Epithelial cell of prostate (primary cell): ENCODE data around the gene ADAM15.

Experiments used
- DNase-seq: peaks from one replicate; pipeline ENCODE4 v3.0.0-alpha.2; 2011; ENCODE audit warnings: low read depth, low spot score
- H3K27ac ChIP-seq: fragments of 450-650 bp; 2 replicates; pipeline ENCODE4 v1.5.1; 2017; ENCODE audit warnings: mild to moderate bottlenecking

The ADAM15 gene

GRCh38 chr1:155011437-155012025, 39.6 kb upstream of the ADAM15 start:
- peak overlapping the region; percentile 46 for H3K27ac ChIP-seq
- no peak for DNase-seq

GRCh38 chr1:155012026-155012546, 39.0 kb upstream of the ADAM15 start:
- H3K27ac ChIP-seq, result peak overlapping the region; percentile 46
- no peak for DNase-seq

- H3K27ac ChIP-seq, result peak overlapping the region; percentile 46
- DNase-seq, result no peak
Observed at GRCh38 chr1:155012776-155013602, 38.1 kb upstream of the ADAM15 start.

GRCh38 chr1:155013632-155014031, 37.5 kb upstream of the ADAM15 start:
- DNase-seq, result no peak
- peak overlapping the region; percentile 46 for H3K27ac ChIP-seq

GRCh38 chr1:155014709-155015508, 36.2 kb upstream of the ADAM15 start:
- DNase-seq, result no peak
- H3K27ac ChIP-seq, result peak overlapping the region; percentile 81

GRCh38 chr1:155015527-155016230, 35.4 kb upstream of the ADAM15 start:
- no peak for DNase-seq
- peak overlapping the region; percentile 81 for H3K27ac ChIP-seq

- peak overlapping the region; percentile 81 for H3K27ac ChIP-seq
- no peak for DNase-seq
Observed at GRCh38 chr1:155016231-155016831, 34.8 kb upstream of the ADAM15 start.

GRCh38 chr1:155017041-155017945, 33.8 kb upstream of the ADAM15 start:
- peak overlapping the region; percentile 81 for H3K27ac ChIP-seq
- peak; percentile 77 for DNase-seq

GRCh38 chr1:155017946-155018316, 33.2 kb upstream of the ADAM15 start:
- H3K27ac ChIP-seq, result peak overlapping the region; percentile 81
- DNase-seq, result no peak

- peak overlapping the region; percentile 81 for H3K27ac ChIP-seq
- DNase-seq, result no peak
Observed at GRCh38 chr1:155018617-155019348, 32.3 kb upstream of the ADAM15 start.

- H3K27ac ChIP-seq, result no peak overlapping the region
- DNase-seq, result no peak
Observed at GRCh38 chr1:155019377-155020245, 31.5 kb upstream of the ADAM15 start.

GRCh38 chr1:155022136-155022926, 28.8 kb upstream of the ADAM15 start:
- DNase-seq, result no peak
- H3K27ac ChIP-seq, result peak overlapping the region; percentile 13

- H3K27ac ChIP-seq, result peak overlapping the region; percentile 13
- no peak for DNase-seq
Observed at GRCh38 chr1:155022927-155023236, 28.2 kb upstream of the ADAM15 start.

- no peak overlapping the region for H3K27ac ChIP-seq
- no peak for DNase-seq
Observed at GRCh38 chr1:155023627-155024026, 27.5 kb upstream of the ADAM15 start.

- DNase-seq, result no peak
- H3K27ac ChIP-seq, result no peak overlapping the region
Observed at GRCh38 chr1:155024315-155024714, 26.8 kb upstream of the ADAM15 start.

- DNase-seq, result no peak
Observed at GRCh38 chr1:155026154-155026553, 25.0 kb upstream of the ADAM15 start.

GRCh38 chr1:155026588-155026987, 24.5 kb upstream of the ADAM15 start:
- no peak overlapping the region for H3K27ac ChIP-seq

More at GRCh38 chr1:155026154-155026553, 25.0 kb upstream of the ADAM15 start:
- no peak overlapping the region for H3K27ac ChIP-seq

More at GRCh38 chr1:155026588-155026987, 24.5 kb upstream of the ADAM15 start:
- DNase-seq, result no peak
